GM19463 (cell line): ENCODE data around the gene ZC3H7A.
A peak's percentile ranks its signal among the peaks of the same experiment; 100 is the strongest.
"Not testable (repeated sequence)": the region's sequence is repeated elsewhere in the genome, so short reads cannot be mapped to it uniquely, and the experiment has no call there.

Experiments used
- ATAC-seq: cut with Tn5 transposase; IDR thresholded peaks from one replicate; pipeline ENCODE4 v1.9.1; 2021; ENCODE audit warnings: mild to moderate bottlenecking, moderate library complexity; ENCODE audit not compliant: unreplicated experiment

Gene ZC3H7A

GRCh38 chr16:11797166-11797956 is at the start of gene ZC3H7A:
Gene ZC3H7A (minus strand): TSS chr16:11797258. CDS start chr16:11782354, 14,904 bp downstream.
- peak; percentile 90 for ATAC-seq

- ATAC-seq: no peak
Observed at GRCh38 chr16:11844499-11844898, 47.4 kb upstream of the ZC3H7A start.

GRCh38 chr16:11843861-11844260 is 46.8 kb upstream of the ZC3H7A start:
- ATAC-seq: no peak

GRCh38 chr16:11843206-11843605 is 46.1 kb upstream of the ZC3H7A start:
- ATAC-seq: no peak

- ATAC-seq: no peak
Observed at GRCh38 chr16:11841026-11841425, 44.0 kb upstream of the ZC3H7A start.

GRCh38 chr16:11836650-11837244 is 39.7 kb upstream of the ZC3H7A start:
- ATAC-seq: no peak

GRCh38 chr16:11835891-11836649 is 39.0 kb upstream of the ZC3H7A start:
- ATAC-seq: no peak

GRCh38 chr16:11835309-11835708 is 38.3 kb upstream of the ZC3H7A start:
- ATAC-seq: no peak

- no peak for ATAC-seq
Observed at GRCh38 chr16:11833951-11834695, 37.1 kb upstream of the ZC3H7A start.

- ATAC-seq: no peak
Observed at GRCh38 chr16:11828696-11829095, 31.6 kb upstream of the ZC3H7A start.

- ATAC-seq: not testable (repeated sequence)
Observed at GRCh38 chr16:11825520-11826165, 28.6 kb upstream of the ZC3H7A start.

GRCh38 chr16:11824362-11824761 is 27.3 kb upstream of the ZC3H7A start:
- ATAC-seq: no peak

GRCh38 chr16:11823645-11824044 is 26.6 kb upstream of the ZC3H7A start:
- not testable (repeated sequence) for ATAC-seq

GRCh38 chr16:11819798-11820197 is 22.7 kb upstream of the ZC3H7A start:
- ATAC-seq: no peak

- not testable (repeated sequence) for ATAC-seq
Observed at GRCh38 chr16:11818970-11819369, 21.9 kb upstream of the ZC3H7A start.

GRCh38 chr16:11816123-11816522 is 19.1 kb upstream of the ZC3H7A start:
- no peak for ATAC-seq

GRCh38 chr16:11814800-11815199 is 17.7 kb upstream of the ZC3H7A start:
- not testable (repeated sequence) for ATAC-seq

GRCh38 chr16:11806721-11807120 is 9.7 kb upstream of the ZC3H7A start:
- ATAC-seq: no peak

GRCh38 chr16:11805556-11805955 is 8.5 kb upstream of the ZC3H7A start:
- no peak for ATAC-seq

GRCh38 chr16:11801481-11802021 is 4.5 kb upstream of the ZC3H7A start:
- no peak for ATAC-seq
